ENCODE results near the gene GLIS1.

GLIS1 gene

DNA sequence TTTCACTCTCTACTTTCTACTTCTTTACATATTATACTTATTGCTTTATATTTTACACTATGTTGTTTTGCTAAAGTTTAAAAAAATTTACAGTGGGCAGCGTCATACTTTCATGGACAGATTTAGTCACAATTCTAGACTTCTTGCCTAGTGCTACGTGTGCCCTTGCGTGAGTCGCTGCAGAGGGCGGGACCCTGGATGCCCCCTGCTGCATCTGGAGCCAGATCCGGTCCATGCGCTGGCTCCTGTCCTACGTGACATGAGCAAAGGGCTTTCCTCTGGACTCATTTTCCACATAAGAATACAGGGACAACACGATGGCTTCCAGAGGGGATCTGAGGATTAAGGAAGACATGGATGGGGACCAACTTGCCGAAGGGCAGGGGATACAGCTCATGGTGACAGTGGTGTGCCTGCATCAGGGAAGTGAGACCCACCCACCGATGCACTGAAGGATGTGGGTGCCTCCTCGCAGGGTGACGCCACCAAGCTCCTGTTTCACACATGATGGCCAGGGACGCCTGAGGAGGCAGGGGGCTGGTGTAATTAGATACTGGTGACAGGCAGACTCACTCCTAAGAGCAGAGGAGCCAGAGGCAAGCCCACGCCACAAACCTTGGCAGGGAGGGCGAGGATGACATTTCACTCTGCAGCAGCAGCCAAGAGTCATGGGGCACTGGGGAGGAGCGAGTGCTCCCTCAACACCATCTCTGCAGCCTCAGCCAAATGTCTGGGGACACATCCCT lies 193.1 kb downstream of the GLIS1 start:
- no peak for DNase-seq (ENCODE audit: low read depth)
- TF ChIP-seq POLR2A (IDR thresholded peaks at IDR 0.05; ENCODE audit: extremely low read depth, insufficient read length) (no peak), MYC (IDR thresholded peaks at IDR 0.05; ENCODE audit: low read depth, low read length) (no peak), CTCF (IDR thresholded peaks at IDR 0.05; ENCODE audit: low read depth, low read length) (no peak)
- TF ChIP-seq, protein P1, sequence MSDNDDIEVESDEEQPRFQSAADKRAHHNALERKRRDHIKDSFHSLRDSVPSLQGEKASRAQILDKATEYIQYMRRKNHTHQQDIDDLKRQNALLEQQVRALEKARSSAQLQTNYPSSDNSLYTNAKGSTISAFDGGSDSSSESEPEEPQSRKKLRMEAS (IDR thresholded peaks at IDR 0.05; ENCODE audit: low read depth, low read length) = no peak

DNA sequence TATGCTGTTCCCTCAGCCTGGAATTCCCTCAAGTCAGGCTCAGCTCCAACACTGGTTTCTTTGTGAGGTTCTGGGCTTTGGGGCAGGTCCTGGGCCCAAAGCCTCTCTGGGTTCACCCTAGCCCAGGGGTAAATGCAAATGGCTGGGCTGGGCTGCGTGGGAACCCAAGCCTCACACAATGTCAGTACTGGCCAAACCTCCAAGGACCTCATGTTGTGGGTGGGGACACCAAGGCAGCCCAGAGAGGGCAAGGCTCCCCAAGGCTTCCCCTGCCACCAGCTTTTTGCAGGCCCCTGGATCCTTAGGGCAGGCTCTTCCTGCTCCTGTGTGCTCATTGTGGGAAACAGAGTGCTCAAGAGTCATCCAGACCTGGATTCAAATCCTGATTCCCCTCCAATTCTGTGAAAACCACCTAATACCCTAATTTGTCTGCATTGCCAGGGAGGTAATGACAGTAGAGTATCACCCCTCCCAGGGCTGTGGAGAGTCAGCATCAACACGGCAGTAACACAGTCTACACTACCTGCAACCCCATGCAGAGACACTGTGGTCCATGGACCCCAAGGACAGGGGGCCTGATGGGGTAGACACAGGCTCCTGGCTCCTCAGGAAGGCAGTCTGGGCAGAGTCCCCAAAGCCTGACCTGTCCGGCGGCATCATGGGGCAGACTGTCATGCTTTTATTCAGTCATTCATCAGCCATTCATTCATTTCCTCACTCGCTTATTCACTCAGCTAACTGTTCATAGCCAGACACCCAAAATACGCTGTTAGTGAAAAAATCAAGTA lies 194.0 kb downstream of the GLIS1 start:
- H3K4me3 ChIP-seq (ENCODE audit: low read depth, low read length) = no peak overlapping the region
- TF ChIP-seq, protein P1 (IDR thresholded peaks at IDR 0.05; ENCODE audit: low read depth, low read length) = no peak
- TF ChIP-seq CTCF (IDR thresholded peaks at IDR 0.05; ENCODE audit: low read depth, low read length) (no peak), MYC (IDR thresholded peaks at IDR 0.05; ENCODE audit: low read depth, low read length) (no peak), POLR2A (IDR thresholded peaks at IDR 0.05; ENCODE audit: extremely low read depth, insufficient read length) (no peak)
- DNase-seq (ENCODE audit: low read depth) = no peak

More for the DNA sequence above, 193.1 kb downstream of the GLIS1 start:
- H3K4me3 ChIP-seq (ENCODE audit: low read depth, low read length) = no peak overlapping the region

DNA sequence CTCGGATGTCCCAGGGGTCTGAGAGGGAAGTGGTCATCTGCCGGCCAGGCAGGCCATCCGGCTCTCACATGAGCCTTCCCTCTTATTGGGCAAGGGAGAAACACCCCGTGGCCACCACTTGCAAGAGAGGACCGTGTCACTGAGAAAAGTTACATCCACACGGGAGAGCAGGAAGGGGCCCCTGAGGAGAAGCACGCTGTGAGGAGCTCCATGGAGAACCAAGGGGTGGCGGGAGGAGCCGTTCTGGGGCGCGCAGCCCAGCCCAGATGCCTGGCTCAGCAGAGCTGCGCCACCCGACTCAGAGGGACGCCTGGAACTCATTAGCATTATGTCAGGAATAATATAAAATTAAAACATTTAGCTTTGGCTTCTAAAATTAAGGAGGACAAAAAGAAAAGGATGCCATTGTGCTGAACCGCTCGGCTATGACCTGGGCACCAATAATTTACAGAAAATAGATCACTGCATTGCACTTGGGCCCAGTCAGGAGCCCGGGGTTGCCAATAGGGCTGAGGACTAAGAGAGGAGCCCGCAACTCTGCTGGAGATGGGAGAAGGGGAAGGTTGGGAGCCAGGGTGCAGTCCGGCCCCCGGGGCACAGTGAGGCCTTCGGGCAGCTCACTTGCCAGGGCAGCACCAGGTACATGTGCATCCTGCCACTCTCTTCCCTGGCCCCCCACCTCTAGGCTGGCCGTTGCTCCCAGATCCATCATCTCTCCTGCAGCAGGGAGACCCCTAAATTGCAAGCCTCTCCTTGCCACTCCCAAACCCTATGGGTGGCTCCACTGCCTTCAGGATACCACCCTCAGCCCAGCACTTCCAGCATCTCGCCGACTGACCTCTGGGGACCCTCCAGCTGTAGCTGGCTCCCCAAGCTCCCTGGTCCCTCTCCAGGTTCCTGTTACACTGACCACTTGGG lies 194.9 kb downstream of the GLIS1 start:
- TF ChIP-seq MYC (IDR thresholded peaks at IDR 0.05; ENCODE audit: low read depth, low read length) (no peak), CTCF (IDR thresholded peaks at IDR 0.05; ENCODE audit: low read depth, low read length) (no peak), POLR2A (IDR thresholded peaks at IDR 0.05; ENCODE audit: extremely low read depth, insufficient read length) (no peak)
- TF ChIP-seq, protein P1 (IDR thresholded peaks at IDR 0.05; ENCODE audit: low read depth, low read length) = no peak
- DNase-seq (ENCODE audit: low read depth) = no peak
- H3K4me3 ChIP-seq (ENCODE audit: low read depth, low read length) = no peak overlapping the region

- H3K4me3 ChIP-seq (ENCODE audit: low read depth, low read length) = no peak overlapping the region
- TF ChIP-seq CTCF (IDR thresholded peaks at IDR 0.05; ENCODE audit: low read depth, low read length) = no peak
- no peak for TF ChIP-seq MYC (IDR thresholded peaks at IDR 0.05; ENCODE audit: low read depth, low read length)
- TF ChIP-seq, protein P1 (IDR thresholded peaks at IDR 0.05; ENCODE audit: low read depth, low read length) = no peak
- TF ChIP-seq POLR2A (IDR thresholded peaks at IDR 0.05; ENCODE audit: extremely low read depth, insufficient read length) = no peak
- DNase-seq (ENCODE audit: low read depth) = no peak
Observed at GRCh38 chr1:53543130-53543777, 195.7 kb downstream of the GLIS1 start.

DNA sequence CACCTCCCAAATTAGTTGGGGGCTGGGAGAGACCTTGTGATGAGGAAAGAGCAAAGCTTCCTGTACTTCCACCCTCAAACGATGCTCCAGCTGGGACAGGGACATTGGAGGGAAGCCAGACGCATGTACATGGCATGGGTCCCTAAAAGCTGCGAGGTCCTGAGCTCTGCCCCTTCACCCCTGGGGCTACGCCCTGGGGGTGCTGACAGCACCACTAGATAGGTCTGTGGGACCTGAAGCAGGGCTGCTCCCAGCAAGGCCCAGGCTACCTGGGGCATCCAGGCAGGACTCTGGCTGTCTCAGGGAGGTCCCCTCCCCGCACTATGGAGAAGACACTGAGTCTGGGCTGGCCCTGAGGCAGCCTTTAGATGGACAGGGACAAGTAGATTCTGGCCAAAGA lies 196.4 kb downstream of the GLIS1 start:
- TF ChIP-seq POLR2A (IDR thresholded peaks at IDR 0.05; ENCODE audit: extremely low read depth, insufficient read length) (no peak), CTCF (IDR thresholded peaks at IDR 0.05; ENCODE audit: low read depth, low read length) (no peak), MYC (IDR thresholded peaks at IDR 0.05; ENCODE audit: low read depth, low read length) (no peak)
- TF ChIP-seq, protein P1 (IDR thresholded peaks at IDR 0.05; ENCODE audit: low read depth, low read length) = no peak
- no peak for DNase-seq (ENCODE audit: low read depth)
- H3K4me3 ChIP-seq (ENCODE audit: low read depth, low read length) = no peak overlapping the region

All from NB4 (cell line).